KG1 (cell line): ENCODE data around the gene KRTAP10-5.

Source experiments
- DNase-seq: peaks from one replicate; lab custom pipeline; 2025; lab: John Stamatoyannopoulos, UW

Gene KRTAP10-5

DNA sequence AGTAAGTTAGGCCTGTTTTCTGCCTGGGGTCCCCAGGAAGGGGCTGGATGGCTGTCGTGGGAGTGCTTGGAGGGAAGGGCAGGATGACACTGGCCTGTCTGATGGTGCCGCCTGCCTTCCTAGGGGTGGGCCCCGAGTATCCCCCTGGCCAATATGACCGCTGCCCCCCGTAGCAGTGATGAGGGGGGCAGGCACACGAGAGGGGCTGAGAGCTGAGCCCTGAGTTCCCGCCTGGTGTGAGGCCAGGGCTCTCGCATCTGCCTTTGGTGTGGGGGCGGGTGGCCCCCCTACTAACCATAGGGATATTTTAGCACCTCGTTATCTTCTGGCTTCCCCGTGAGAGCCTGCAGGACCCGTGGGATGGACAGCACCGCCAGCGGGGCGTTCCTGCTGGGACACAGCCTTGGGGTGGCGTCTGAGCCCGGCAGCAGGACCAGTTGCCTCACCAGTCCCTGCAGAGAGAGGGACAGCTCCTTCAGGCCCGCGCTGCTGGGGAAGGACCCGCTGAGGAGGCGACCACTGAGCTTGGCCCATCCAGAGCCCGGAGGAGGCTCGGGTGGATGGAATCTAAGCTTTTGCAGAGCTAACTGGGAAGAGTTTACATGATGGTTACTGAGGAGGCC is 50.8 kb downstream of the KRTAP10-5 start:
- DNase-seq = no peak
